Type B pancreatic cell (in vitro differentiated cells): ENCODE measurements around the gene BEST2. TPM values are rescaled to one million over a fixed set of nuclear protein-coding genes. Genes with fewer than 3 reads are reported as not detected.

Source experiments
- DNase-seq: peaks from one replicate; pipeline ENCODE4 v3.0.0; 2021; ENCODE audit warnings: mixed read lengths; ENCODE audit not compliant: unreplicated experiment; ENCODE audit errors: extremely low spot score
- H3K27ac Mint-ChIP-seq: 2 replicates; pipeline ENCODE4 v1.8.0; 2021; ENCODE audit warnings: mild to moderate bottlenecking, mixed read lengths
- H3K27me3 Mint-ChIP-seq: 2 replicates; pipeline ENCODE4 v1.8.0; 2021; ENCODE audit warnings: mixed read lengths
- H3K36me3 Mint-ChIP-seq: 2 replicates; pipeline ENCODE4 v1.8.0; 2021; ENCODE audit warnings: mixed read lengths
- H3K4me1 Mint-ChIP-seq: one replicate; pipeline ENCODE4 v1.8.0; 2021; ENCODE audit warnings: mixed read lengths; ENCODE audit not compliant: unreplicated experiment
- H3K4me3 Mint-ChIP-seq: 2 replicates; pipeline ENCODE4 v1.8.0; 2021; ENCODE audit warnings: mild to moderate bottlenecking, mixed read lengths
- H3K9me3 Mint-ChIP-seq: 2 replicates; pipeline ENCODE4 v1.8.0; 2021; ENCODE audit warnings: mixed read lengths
- CTCF ChIP-seq: fragments of 200-600 bp; sonication (generic); conservative IDR thresholded peaks from 2 replicates; pipeline ENCODE4 v1.5.0; 2021; ENCODE audit warnings: antibody characterized with exemption, mild to moderate bottlenecking
- total RNA-seq: library from RNA; stranded (reverse); gene quantifications from 2 replicates; pipeline ENCODE4 v1.2.1, GENCODE V29; 2021; ENCODE audit warnings: low replicate concordance

The BEST2 gene
- total RNA-seq, 1 donor from 2014 or later = 0.14 TPM

DNA sequence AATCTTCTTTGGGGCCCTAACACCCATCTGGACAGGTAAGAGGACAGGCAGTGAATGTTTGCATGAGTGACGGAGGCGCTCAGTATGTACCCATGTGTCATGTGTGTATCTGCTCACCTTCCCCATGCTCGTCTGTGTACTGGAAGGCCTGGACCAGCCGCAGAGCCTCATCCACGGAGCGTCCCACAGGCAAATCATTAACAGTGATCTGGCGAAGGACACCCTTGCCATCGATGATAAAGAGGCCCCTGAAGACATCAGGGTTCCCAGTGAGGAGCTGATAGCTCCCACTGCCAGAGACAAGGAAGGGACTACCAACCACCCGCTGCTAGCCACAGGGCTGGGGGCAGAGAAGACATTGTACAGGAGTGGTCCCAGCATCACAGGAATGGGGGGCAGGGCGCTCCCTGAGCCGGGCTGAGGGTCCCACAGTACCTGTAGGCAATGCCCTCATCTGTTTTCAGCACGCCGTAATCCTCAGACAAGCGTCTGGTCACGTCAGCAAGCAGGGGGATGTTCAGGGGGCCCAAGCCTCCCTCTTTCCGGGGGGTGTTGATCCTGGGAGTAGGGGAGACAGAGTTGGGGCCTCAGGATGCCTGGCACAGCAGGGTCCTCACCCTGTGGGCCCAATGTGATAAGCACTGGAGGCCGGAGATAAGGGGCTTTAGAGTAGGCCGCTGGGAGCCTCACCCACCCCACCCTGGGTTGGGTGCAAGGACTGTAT, 48.3 kb downstream of the BEST2 start:
- H3K27me3 Mint-ChIP-seq = peaks cover 3% of the 10 kb centered on the region
- peaks cover 24% of the 10 kb centered on the region for H3K4me1 Mint-ChIP-seq
- peaks cover 5% of the 10 kb centered on the region for H3K36me3 Mint-ChIP-seq
- no peak for DNase-seq
- H3K4me3 Mint-ChIP-seq = peak overlapping the region; percentile 93
- H3K27ac Mint-ChIP-seq = no peak overlapping the region
- no peaks in the 10 kb centered on the region for H3K9me3 Mint-ChIP-seq
- no peak for TF ChIP-seq CTCF

- Mint-ChIP-seq H3K27me3 (peaks cover 3% of the 10 kb centered on the region), H3K4me3 (peak overlapping the region; percentile 93), H3K9me3 (no peaks in the 10 kb centered on the region), H3K36me3 (peaks cover 5% of the 10 kb centered on the region), H3K27ac (peak overlapping the region; percentile 81), H3K4me1 (peaks cover 24% of the 10 kb centered on the region)
- TF ChIP-seq CTCF = no peak
- DNase-seq = no peak
These were observed 48.8 kb downstream of the BEST2 start for GRCh38 chr19:12800466-12800770.

- Mint-ChIP-seq H3K36me3 (peaks cover 5% of the 10 kb centered on the region), H3K9me3 (no peaks in the 10 kb centered on the region), H3K4me1 (peaks cover 23% of the 10 kb centered on the region), H3K27me3 (peaks cover 3% of the 10 kb centered on the region), H3K27ac (peak overlapping the region; percentile 81), H3K4me3 (peak overlapping the region; percentile 93)
- no peak for DNase-seq
- TF ChIP-seq CTCF = no peak
These were observed 49.4 kb downstream of the BEST2 start for GRCh38 chr19:12800923-12801465.

- Mint-ChIP-seq H3K27ac (peak within 1 kb of the TSS; percentile 81), H3K9me3 (no peaks in the 10 kb centered on the region), H3K36me3 (peaks cover 1% of the 10 kb centered on the region), H3K27me3 (peaks cover 3% of the 10 kb centered on the region), H3K4me1 (peaks cover 22% of the 10 kb centered on the region), H3K4me3 (peak within 1 kb of the TSS; percentile 93)
- peak; percentile 89 for DNase-seq
- peak; percentile 10 for TF ChIP-seq CTCF
These were observed 50.1 kb downstream of the BEST2 start, which contains the start of the genes PRDX2 and THSD8 for GRCh38 chr19:12801466-12802266. Gene PRDX2 (minus strand): TSS chr19:12801800. CDS start chr19:12801261, 539 bp downstream. Gene THSD8 (plus strand): TSS chr19:12802069. CDS start chr19:12802072, 3 bp downstream.

DNA sequence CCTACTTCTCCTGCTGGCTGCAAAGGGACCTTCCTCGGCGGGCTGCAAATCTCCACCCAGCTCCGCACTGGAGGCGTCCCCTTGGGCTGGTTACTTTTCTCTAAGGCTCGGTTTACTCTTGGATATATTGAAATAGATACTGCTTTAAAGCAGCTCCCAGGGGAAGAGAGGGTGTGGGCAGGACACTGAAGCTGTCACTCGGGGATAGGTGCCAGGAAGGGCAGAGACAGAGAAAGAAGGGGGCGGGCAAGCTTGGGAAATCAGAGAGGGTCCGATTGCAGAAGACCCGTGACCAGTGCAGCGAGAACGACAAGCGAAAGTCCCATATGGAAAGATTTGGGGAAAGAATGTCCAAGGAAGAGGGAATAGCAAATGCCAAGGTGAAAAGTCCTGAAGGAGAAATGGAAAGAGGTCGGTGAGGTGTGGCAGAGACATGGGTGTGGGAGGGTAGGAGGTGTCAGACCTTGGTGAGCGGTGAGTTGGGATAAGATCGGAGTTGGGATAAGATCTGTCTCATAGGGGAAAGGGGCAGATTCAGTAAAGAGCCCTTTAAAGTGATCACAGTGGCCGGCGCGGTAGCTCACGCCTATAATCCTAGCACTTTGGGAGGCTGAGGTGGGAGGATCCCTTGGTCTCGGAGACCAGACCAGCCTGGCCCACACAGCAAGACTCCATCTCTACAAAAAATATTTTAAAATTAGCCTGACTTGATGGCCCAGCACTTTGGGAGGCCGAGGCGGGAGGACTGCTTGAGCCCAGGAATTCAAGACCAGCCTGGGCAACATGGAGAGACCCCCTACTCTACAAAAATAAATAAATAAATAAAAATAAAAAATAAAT, 50.9 kb downstream of the BEST2 start:
- Mint-ChIP-seq H3K4me3 (peak overlapping the region; percentile 93), H3K27ac (peak overlapping the region; percentile 78), H3K27me3 (peaks cover 3% of the 10 kb centered on the region), H3K36me3 (no peaks in the 10 kb centered on the region), H3K4me1 (peaks cover 22% of the 10 kb centered on the region), H3K9me3 (no peaks in the 10 kb centered on the region)
- DNase-seq = no peak
- no peak for TF ChIP-seq CTCF
